Measurements from ENCODE around the gene NPDC1.

NPDC1 gene

GRCh38 chr9:137002646-137003041 lies 43.3 kb downstream of the NPDC1 start:
- no peak for DNase-seq (ENCODE audit: low read depth)
- H3K4me3 ChIP-seq (ENCODE audit: low read depth, low read length), result no peak overlapping the region
- TF ChIP-seq CTCF (IDR thresholded peaks at IDR 0.05; ENCODE audit: insufficient read depth, low read depth, low read length, missing control alignments), result no peak

GRCh38 chr9:137001857-137002645 lies 43.9 kb downstream of the NPDC1 start:
- no peak for DNase-seq (ENCODE audit: low read depth)
- no peak overlapping the region for H3K4me3 ChIP-seq (ENCODE audit: low read depth, low read length)
- no peak for TF ChIP-seq CTCF (IDR thresholded peaks at IDR 0.05; ENCODE audit: insufficient read depth, low read depth, low read length, missing control alignments)

GRCh38 chr9:137000177-137000930 lies 45.6 kb downstream of the NPDC1 start:
- no peak for TF ChIP-seq CTCF (IDR thresholded peaks at IDR 0.05; ENCODE audit: insufficient read depth, low read depth, low read length, missing control alignments)
- H3K4me3 ChIP-seq (ENCODE audit: low read depth, low read length), result 0 out of 2 replicates have a peak overlapping the region, but pooled peaks have one; percentile 20
- DNase-seq (ENCODE audit: low read depth), result peak; percentile 89

- DNase-seq (ENCODE audit: low read depth), result peak; percentile 44
- H3K4me3 ChIP-seq (ENCODE audit: low read depth, low read length), result no peak overlapping the region
- TF ChIP-seq CTCF (IDR thresholded peaks at IDR 0.05; ENCODE audit: insufficient read depth, low read depth, low read length, missing control alignments), result no peak
Measured at GRCh38 chr9:136997830-136998234, 48.1 kb downstream of the NPDC1 start.

GRCh38 chr9:136997371-136997770 lies 48.6 kb downstream of the NPDC1 start:
- no peak overlapping the region for H3K4me3 ChIP-seq (ENCODE audit: low read depth, low read length)
- TF ChIP-seq CTCF (IDR thresholded peaks at IDR 0.05; ENCODE audit: insufficient read depth, low read depth, low read length, missing control alignments), result no peak
- DNase-seq (ENCODE audit: low read depth), result no peak

GRCh38 chr9:136996361-136997292 lies 49.4 kb downstream of the NPDC1 start, which contains the start of gene CLIC3:
Gene CLIC3, minus strand, starts transcription at chr9:136996568. Its CDS starts 25 bp downstream, at chr9:136996543.
- no peak for DNase-seq (ENCODE audit: low read depth)
- no peak for TF ChIP-seq CTCF (IDR thresholded peaks at IDR 0.05; ENCODE audit: insufficient read depth, low read depth, low read length, missing control alignments)
- H3K4me3 ChIP-seq (ENCODE audit: low read depth, low read length), result no peak within 1 kb of the TSS

Measured in GM12865 (cell line).